ENCODE data around the gene SQSTM1. TPM values are rescaled to one million over a fixed set of nuclear protein-coding genes. Genes with fewer than 3 reads are reported as not detected.

SQSTM1 gene
- total and polyA plus RNA-seq, 2 donors = 79.3 to 426 TPM

Small RNA genes within 50 kb of the gene (small RNA-seq; reads per million reads assigned to genes)
- gene MIR1229 (not detected), gene RF00019 (not detected)

Other genes starting within 250 kb of the SQSTM1 start
- 1,016 TPM for gene HNRNPH1, start 197.2 kb upstream of the SQSTM1 start, total RNA-seq
- gene HNRNPH1, start 197.2 kb upstream of the SQSTM1 start, polyA plus RNA-seq = 241 TPM
- gene CBY3, start 139.9 kb upstream of the SQSTM1 start, total RNA-seq = not detected
- gene CBY3, start 139.9 kb upstream of the SQSTM1 start, polyA plus RNA-seq = 0.11 TPM
- 422 TPM for gene CANX, start 121.9 kb upstream of the SQSTM1 start, total RNA-seq
- 195 TPM for gene CANX, start 121.9 kb upstream of the SQSTM1 start, polyA plus RNA-seq
- gene MAML1, start 88.1 kb upstream of the SQSTM1 start, total RNA-seq = 14.4 TPM
- 19.8 TPM for gene MAML1, start 88.1 kb upstream of the SQSTM1 start, polyA plus RNA-seq
- 1.8 TPM for gene LTC4S, start 26.9 kb upstream of the SQSTM1 start, total RNA-seq
- 12.8 TPM for gene LTC4S, start 26.9 kb upstream of the SQSTM1 start, polyA plus RNA-seq
- gene MGAT4B, start 14.0 kb upstream of the SQSTM1 start, total RNA-seq = 38.9 TPM
- 64.6 TPM for gene MGAT4B, start 14.0 kb upstream of the SQSTM1 start, polyA plus RNA-seq
- 30.5 TPM for gene MRNIP, start 37.9 kb downstream of the SQSTM1 start, total RNA-seq
- gene MRNIP, start 37.9 kb downstream of the SQSTM1 start, polyA plus RNA-seq = 41.1 TPM
- 46.4 TPM for gene TBC1D9B, start 87.0 kb downstream of the SQSTM1 start, total RNA-seq
- 74.1 TPM for gene TBC1D9B, start 87.0 kb downstream of the SQSTM1 start, polyA plus RNA-seq

All from urinary bladder (tissue), 2 donors.